H1 (cell line): Measurements from ENCODE around the gene UGT2B7.

ENCODE experiments used
- JUND ChIP-seq: IDR thresholded peaks from 2 replicates; pipeline ENCODE4 v1.6.1; 2011; ENCODE audit warnings: mild to moderate bottlenecking, improper control_type of control experiment, low read length
- SIRT6 ChIP-seq: IDR thresholded peaks from one replicate; pipeline ENCODE4 v1.7.1; 2012; ENCODE audit warnings: low read length, inconsistent platforms
- TF ChIP-seq, protein P1 (sequence below), 3 experiments: IDR thresholded peaks; 1 replicate in 2 of 3; 2 replicates in 1 of 3; pipeline versions ENCODE4 v1.5.1 to v1.6.1; 2011; ENCODE audit warnings: low read length in 3 of 3, mild to moderate bottlenecking in 3 of 3, inconsistent platforms in 2 of 3, low read depth in 1 of 3, moderate library complexity in 1 of 3; ENCODE audit not compliant: insufficient read depth in 1 of 3; ENCODE audit errors: control extremely low read depth in 1 of 3

DNA sequence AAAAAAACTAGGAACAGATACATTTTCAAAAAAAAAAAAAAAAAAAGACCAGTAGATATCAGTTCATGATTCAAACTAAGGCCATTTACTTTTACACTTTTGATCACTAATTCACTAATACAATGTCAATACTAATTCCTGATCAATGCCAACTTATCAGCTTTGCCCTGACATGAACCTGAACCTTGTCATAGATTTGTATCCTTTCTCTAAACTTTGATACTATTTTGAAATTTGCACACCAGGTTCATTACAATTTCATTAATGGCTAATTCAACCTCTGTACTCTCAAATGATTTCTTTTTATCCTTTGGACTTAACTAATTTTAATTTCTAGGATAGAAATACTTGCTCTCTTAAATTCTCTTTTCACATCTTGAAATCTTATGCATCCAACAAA is 37.7 kb downstream of the UGT2B7 start:
- TF ChIP-seq, protein P1, sequence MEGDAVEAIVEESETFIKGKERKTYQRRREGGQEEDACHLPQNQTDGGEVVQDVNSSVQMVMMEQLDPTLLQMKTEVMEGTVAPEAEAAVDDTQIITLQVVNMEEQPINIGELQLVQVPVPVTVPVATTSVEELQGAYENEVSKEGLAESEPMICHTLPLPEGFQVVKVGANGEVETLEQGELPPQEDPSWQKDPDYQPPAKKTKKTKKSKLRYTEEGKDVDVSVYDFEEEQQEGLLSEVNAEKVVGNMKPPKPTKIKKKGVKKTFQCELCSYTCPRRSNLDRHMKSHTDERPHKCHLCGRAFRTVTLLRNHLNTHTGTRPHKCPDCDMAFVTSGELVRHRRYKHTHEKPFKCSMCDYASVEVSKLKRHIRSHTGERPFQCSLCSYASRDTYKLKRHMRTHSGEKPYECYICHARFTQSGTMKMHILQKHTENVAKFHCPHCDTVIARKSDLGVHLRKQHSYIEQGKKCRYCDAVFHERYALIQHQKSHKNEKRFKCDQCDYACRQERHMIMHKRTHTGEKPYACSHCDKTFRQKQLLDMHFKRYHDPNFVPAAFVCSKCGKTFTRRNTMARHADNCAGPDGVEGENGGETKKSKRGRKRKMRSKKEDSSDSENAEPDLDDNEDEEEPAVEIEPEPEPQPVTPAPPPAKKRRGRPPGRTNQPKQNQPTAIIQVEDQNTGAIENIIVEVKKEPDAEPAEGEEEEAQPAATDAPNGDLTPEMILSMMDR (IDR thresholded peaks at IDR 0.05; ENCODE audit: control extremely low read depth in 1 of 3, insufficient read depth in 1 of 3, low read depth in 1 of 3, low read length in 3 of 3), result no peak
- no peak for TF ChIP-seq JUND
- no peak for TF ChIP-seq SIRT6
